ENCODE data around the gene AXL. TPM values are rescaled to one million over a fixed set of nuclear protein-coding genes. Genes with fewer than 3 reads are reported as not detected.

The AXL gene
- total and polyA plus RNA-seq, 9 of the 15 experiments (the other 6 are each of a cell fraction or from before 2014, with no cell fraction given) = 0.80 to 6.6 (median 1.6) TPM

GRCh38 chr19:41310033-41310831 is 91.2 kb downstream of the AXL start, which contains the start of gene CCDC97 (continued):
- TF ChIP-seq DEAF1 (CRISPR knock-in tag; IDR thresholded peaks at IDR 0.05) = no peak
- TF ChIP-seq SIN3A (IDR thresholded peaks at IDR 0.05; ENCODE audit: borderline replicate concordance in 2 of 2, control insufficient read depth in 1 of 2, low read depth in 2 of 2, low read length in 2 of 2) = peak; percentile 66 to 95; a peak in 2 of 4 replicates
- TF ChIP-seq WHSC1 (IDR thresholded peaks at IDR 0.05; ENCODE audit: low read length) = no peak
- no peak for TF ChIP-seq ZNF695 (CRISPR knock-in tag; IDR thresholded peaks at IDR 0.05)
- no peak for TF ChIP-seq ZSCAN32 (CRISPR knock-in tag; IDR thresholded peaks at IDR 0.05)
- peak; percentile 94 for TF ChIP-seq EGR1 (conservative IDR thresholded peaks at IDR 0.05)
- TF ChIP-seq HSF4 (CRISPR knock-in tag; IDR thresholded peaks at IDR 0.05; ENCODE audit: borderline replicate concordance) = no peak
- TF ChIP-seq ZNF77 (CRISPR knock-in tag; IDR thresholded peaks at IDR 0.05) = no peak
- TF ChIP-seq THAP12 (CRISPR knock-in tag; IDR thresholded peaks at IDR 0.05) = peak; percentile 54; the same call in 1 of the 2 replicates
- TF ChIP-seq TCF7L2 (IDR thresholded peaks at IDR 0.05; ENCODE audit: low read depth, low read length) = no peak
- peak; percentile 97 to 99 (median 98) for TF ChIP-seq ZBTB11 (CRISPR knock-in tag; IDR thresholded peaks at IDR 0.05)
- TF ChIP-seq BRF2 (IDR thresholded peaks at IDR 0.05; ENCODE audit: borderline replicate concordance, insufficient read depth, insufficient read length) = no peak
- peak; percentile 50 for TF ChIP-seq MXI1 (IDR thresholded peaks at IDR 0.05; ENCODE audit: low read depth, low read length)
- TF ChIP-seq NR1H2 (CRISPR knock-in tag; IDR thresholded peaks at IDR 0.05) = no peak
- TF ChIP-seq DACH1 (IDR thresholded peaks at IDR 0.05; ENCODE audit: partially characterized antibody) = peak; percentile 36
- no peak; the same call in 1 of the 2 replicates for TF ChIP-seq ZNF239 (CRISPR knock-in tag; IDR thresholded peaks at IDR 0.05)
- TF ChIP-seq MTA2 (IDR thresholded peaks at IDR 0.05; ENCODE audit: low read depth) = no peak; the same call in 1 of the 2 replicates
- no peak for TF ChIP-seq RBM39 (optimal IDR thresholded peaks at IDR 0.05; ENCODE audit: low read depth, low read length)
